MM.1S (cell line): Measurements from ENCODE around the gene TMSB10.

Experiments
- CTCF ChIP-seq: fragments of 300-600 bp; sonication (generic); IDR thresholded peaks from 2 replicates; pipeline ENCODE4 v1.5.1; 2016; ENCODE audit warnings: antibody characterized with exemption, low read length, mixed read lengths
- EZH2 ChIP-seq: fragments of 300-600 bp; sonication (generic); optimal IDR thresholded peaks from 2 replicates; pipeline ENCODE3; 2017; ENCODE audit warnings: low read depth, mild to moderate bottlenecking, antibody characterized with exemption, low read length, mixed read lengths
- EZH2phosphoT487 ChIP-seq: fragments of 300-600 bp; sonication (generic); IDR thresholded peaks from 2 replicates; pipeline ENCODE4 v1.6.1; 2018; ENCODE audit warnings: antibody characterized with exemption, low read length

- TF ChIP-seq CTCF = no peak
- no peak for TF ChIP-seq EZH2
- no peak for TF ChIP-seq EZH2phosphoT487
Observed at GRCh38 chr2:84918430-84918829, 13.0 kb downstream of the TMSB10 start.
